ENCODE measurements around the gene TMEM63B. TPM values are rescaled to one million over a fixed set of nuclear protein-coding genes. Genes with fewer than 3 reads are reported as not detected.

The TMEM63B gene
- total and polyA plus RNA-seq, 9 of the 15 experiments (the other 6 are each of a cell fraction or from before 2014, with no cell fraction given) = 0.14 to 39.4 (median 14.4) TPM

DNA sequence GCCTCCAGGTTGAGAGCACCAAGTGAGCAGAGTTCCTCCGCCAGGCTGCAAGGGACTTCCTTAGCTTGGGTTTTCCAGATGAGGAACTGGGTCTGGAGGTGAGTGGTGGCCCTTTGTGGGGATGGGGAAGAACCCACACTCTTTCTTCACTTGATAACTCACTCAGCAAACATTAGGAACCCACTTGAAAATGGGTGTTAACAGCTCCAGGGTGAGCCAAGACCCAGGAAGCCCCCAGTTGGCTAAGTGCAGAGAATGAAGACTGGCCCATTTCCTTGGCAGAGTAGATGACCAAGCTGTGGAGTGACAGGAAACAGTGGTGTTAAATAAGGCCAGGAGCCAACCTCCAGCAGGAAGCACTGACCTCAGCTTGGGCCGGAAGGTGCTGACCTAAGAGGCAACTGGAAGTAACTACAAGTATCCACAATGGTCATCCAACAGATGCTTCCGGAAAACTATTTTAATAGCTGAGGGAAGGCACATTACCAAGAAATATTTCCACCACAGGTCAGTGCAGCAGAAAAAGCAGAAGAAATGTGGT, 22.8 kb upstream of the TMEM63B start:
- Histone ChIP-seq H3K27me3 (ENCODE audit: control insufficient read depth in 2 of 2, insufficient read depth in 2 of 2, low read length in 2 of 2) (no peaks in the 10 kb centered on the region), H3K79me2 (ENCODE audit: control insufficient read depth, insufficient read depth, low read length) (peaks cover 24% of the 10 kb centered on the region), H3K9ac (ENCODE audit: insufficient read depth in 1 of 2, low read depth in 2 of 2, low read length in 2 of 2) (no peak overlapping the region), H3K4me2 (ENCODE audit: insufficient read depth, low read length) (no peak overlapping the region), H2AFZ (ENCODE audit: low read depth, low read length) (no peak overlapping the region), H3K27ac (ENCODE audit: extremely low read depth, low read depth, low read length) (no peak overlapping the region), H4K20me1 (replicated peaks; ENCODE audit: control insufficient read depth, insufficient read depth, low read length) (peaks cover 12% of the 10 kb centered on the region), H3K9me1 (ENCODE audit: control insufficient read depth, insufficient read depth, low read length) (no peaks in the 10 kb centered on the region), H3K36me3 (ENCODE audit: control insufficient read depth, insufficient read depth, low read length) (peaks cover 94% of the 10 kb centered on the region), H3K4me3 (no peak overlapping the region), H3K4me1 (replicated peaks in 1 of 2; ENCODE audit: control insufficient read depth in 2 of 2, insufficient read depth in 2 of 2, low read length in 2 of 2) (peaks cover 0 to 6% of the 10 kb centered on the region in 2 experiments; a peak in 2 of 5 replicates), H3K9me3 (replicated peaks; ENCODE audit: control insufficient read depth, insufficient read depth, low read depth, low read length) (no peaks in the 10 kb centered on the region)
- TF ChIP-seq, protein P1, sequence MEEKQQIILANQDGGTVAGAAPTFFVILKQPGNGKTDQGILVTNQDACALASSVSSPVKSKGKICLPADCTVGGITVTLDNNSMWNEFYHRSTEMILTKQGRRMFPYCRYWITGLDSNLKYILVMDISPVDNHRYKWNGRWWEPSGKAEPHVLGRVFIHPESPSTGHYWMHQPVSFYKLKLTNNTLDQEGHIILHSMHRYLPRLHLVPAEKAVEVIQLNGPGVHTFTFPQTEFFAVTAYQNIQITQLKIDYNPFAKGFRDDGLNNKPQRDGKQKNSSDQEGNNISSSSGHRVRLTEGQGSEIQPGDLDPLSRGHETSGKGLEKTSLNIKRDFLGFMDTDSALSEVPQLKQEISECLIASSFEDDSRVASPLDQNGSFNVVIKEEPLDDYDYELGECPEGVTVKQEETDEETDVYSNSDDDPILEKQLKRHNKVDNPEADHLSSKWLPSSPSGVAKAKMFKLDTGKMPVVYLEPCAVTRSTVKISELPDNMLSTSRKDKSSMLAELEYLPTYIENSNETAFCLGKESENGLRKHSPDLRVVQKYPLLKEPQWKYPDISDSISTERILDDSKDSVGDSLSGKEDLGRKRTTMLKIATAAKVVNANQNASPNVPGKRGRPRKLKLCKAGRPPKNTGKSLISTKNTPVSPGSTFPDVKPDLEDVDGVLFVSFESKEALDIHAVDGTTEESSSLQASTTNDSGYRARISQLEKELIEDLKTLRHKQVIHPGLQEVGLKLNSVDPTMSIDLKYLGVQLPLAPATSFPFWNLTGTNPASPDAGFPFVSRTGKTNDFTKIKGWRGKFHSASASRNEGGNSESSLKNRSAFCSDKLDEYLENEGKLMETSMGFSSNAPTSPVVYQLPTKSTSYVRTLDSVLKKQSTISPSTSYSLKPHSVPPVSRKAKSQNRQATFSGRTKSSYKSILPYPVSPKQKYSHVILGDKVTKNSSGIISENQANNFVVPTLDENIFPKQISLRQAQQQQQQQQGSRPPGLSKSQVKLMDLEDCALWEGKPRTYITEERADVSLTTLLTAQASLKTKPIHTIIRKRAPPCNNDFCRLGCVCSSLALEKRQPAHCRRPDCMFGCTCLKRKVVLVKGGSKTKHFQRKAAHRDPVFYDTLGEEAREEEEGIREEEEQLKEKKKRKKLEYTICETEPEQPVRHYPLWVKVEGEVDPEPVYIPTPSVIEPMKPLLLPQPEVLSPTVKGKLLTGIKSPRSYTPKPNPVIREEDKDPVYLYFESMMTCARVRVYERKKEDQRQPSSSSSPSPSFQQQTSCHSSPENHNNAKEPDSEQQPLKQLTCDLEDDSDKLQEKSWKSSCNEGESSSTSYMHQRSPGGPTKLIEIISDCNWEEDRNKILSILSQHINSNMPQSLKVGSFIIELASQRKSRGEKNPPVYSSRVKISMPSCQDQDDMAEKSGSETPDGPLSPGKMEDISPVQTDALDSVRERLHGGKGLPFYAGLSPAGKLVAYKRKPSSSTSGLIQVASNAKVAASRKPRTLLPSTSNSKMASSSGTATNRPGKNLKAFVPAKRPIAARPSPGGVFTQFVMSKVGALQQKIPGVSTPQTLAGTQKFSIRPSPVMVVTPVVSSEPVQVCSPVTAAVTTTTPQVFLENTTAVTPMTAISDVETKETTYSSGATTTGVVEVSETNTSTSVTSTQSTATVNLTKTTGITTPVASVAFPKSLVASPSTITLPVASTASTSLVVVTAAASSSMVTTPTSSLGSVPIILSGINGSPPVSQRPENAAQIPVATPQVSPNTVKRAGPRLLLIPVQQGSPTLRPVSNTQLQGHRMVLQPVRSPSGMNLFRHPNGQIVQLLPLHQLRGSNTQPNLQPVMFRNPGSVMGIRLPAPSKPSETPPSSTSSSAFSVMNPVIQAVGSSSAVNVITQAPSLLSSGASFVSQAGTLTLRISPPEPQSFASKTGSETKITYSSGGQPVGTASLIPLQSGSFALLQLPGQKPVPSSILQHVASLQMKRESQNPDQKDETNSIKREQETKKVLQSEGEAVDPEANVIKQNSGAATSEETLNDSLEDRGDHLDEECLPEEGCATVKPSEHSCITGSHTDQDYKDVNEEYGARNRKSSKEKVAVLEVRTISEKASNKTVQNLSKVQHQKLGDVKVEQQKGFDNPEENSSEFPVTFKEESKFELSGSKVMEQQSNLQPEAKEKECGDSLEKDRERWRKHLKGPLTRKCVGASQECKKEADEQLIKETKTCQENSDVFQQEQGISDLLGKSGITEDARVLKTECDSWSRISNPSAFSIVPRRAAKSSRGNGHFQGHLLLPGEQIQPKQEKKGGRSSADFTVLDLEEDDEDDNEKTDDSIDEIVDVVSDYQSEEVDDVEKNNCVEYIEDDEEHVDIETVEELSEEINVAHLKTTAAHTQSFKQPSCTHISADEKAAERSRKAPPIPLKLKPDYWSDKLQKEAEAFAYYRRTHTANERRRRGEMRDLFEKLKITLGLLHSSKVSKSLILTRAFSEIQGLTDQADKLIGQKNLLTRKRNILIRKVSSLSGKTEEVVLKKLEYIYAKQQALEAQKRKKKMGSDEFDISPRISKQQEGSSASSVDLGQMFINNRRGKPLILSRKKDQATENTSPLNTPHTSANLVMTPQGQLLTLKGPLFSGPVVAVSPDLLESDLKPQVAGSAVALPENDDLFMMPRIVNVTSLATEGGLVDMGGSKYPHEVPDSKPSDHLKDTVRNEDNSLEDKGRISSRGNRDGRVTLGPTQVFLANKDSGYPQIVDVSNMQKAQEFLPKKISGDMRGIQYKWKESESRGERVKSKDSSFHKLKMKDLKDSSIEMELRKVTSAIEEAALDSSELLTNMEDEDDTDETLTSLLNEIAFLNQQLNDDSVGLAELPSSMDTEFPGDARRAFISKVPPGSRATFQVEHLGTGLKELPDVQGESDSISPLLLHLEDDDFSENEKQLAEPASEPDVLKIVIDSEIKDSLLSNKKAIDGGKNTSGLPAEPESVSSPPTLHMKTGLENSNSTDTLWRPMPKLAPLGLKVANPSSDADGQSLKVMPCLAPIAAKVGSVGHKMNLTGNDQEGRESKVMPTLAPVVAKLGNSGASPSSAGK (IDR thresholded peaks at IDR 0.05) = no peak
- TF ChIP-seq MEF2D (tag; conservative IDR thresholded peaks at IDR 0.05; ENCODE audit: low read depth) (no peak), TEAD1 (CRISPR knock-in tag; IDR thresholded peaks at IDR 0.05) (no peak), SMAD4 (CRISPR knock-in tag; conservative IDR thresholded peaks at IDR 0.05) (no peak), ADNP (tag; IDR thresholded peaks at IDR 0.05) (no peak), ZNF217 (CRISPR knock-in tag; IDR thresholded peaks at IDR 0.05) (no peak), ZNF589 (CRISPR knock-in tag; IDR thresholded peaks at IDR 0.05; ENCODE audit: low read depth) (no peak), ZNF143 (CRISPR knock-in tag; IDR thresholded peaks at IDR 0.05) (no peak)
- TF ChIP-seq, protein P2, sequence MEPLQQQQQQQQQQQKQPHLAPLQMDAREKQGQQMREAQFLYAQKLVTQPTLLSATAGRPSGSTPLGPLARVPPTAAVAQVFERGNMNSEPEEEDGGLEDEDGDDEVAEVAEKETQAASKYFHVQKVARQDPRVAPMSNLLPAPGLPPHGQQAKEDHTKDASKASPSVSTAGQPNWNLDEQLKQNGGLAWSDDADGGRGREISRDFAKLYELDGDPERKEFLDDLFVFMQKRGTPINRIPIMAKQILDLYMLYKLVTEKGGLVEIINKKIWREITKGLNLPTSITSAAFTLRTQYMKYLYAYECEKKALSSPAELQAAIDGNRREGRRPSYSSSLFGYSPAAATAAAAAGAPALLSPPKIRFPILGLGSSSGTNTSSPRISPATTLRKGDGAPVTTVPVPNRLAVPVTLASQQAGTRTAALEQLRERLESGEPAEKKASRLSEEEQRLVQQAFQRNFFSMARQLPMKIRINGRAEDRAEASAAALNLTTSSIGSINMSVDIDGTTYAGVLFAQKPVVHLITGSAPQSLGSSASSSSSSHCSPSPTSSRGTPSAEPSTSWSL (CRISPR knock-in tag; IDR thresholded peaks at IDR 0.05; ENCODE audit: borderline replicate concordance) = no peak
- DNase-seq (ENCODE audit: extremely low read depth in 1 of 4, low spot score in 3 of 4) (no peak), FAIRE-seq (no peak), ATAC-seq (no peak)
- POLR2A ChIA-PET = interaction anchor here (0.8 to 2.9 kb wide), 3 partner anchors 12 to 167 kb away, joined by 3 to 17 read pairs (median 3); partner anchors contain the start of gene HSP90AB1
- CTCF ChIA-PET (ENCODE audit: low intra/inter-chr PET ratio) = no interaction called here
- in situ Hi-C loops (cut with MboI) = loop anchor here (5.0 kb wide), 1 partner anchor 48 kb away; no protein-coding TSS in a partner anchor
- no TSS peak for BruUV-seq (replicated peaks)
- WGBS (ENCODE audit: insufficient coverage, low coverage, missing lambda C conversion rate) = 100% methylated on average over 3 of the region's 3 CpGs
- intact Hi-C loops (cut with micrococcal nuclease) = no loop called here
